HepG2 (cell line): ENCODE results near the gene MGAT1. TPM values are rescaled to one million over a fixed set of nuclear protein-coding genes. Genes with fewer than 3 reads are reported as not detected.

ENCODE experiments used
- GRHL1 ChIP-seq: sonication (generic); formaldehyde crosslinking; conservative IDR thresholded peaks from 2 replicates; pipeline ENCODE4 v1.8.0; 2022; ENCODE audit warnings: missing genetic modification reagents
- JUNB ChIP-seq: sonication (generic); formaldehyde crosslinking; IDR thresholded peaks from 2 replicates; pipeline ENCODE4 v1.8.0; 2022; ENCODE audit warnings: missing genetic modification reagents, mild to moderate bottlenecking, borderline replicate concordance
- KIAA2018 ChIP-seq: sonication (generic); formaldehyde crosslinking; IDR thresholded peaks from 2 replicates; pipeline ENCODE4 v1.5.0; 2020; ENCODE audit warnings: mild to moderate bottlenecking, missing genetic modification reagents, borderline replicate concordance
- MTERF4 ChIP-seq: sonication (generic); formaldehyde crosslinking; IDR thresholded peaks from 2 replicates; pipeline ENCODE4 v1.8.0; 2023; ENCODE audit warnings: mild to moderate bottlenecking, missing genetic modification reagents
- MXD1 ChIP-seq: sonication (generic); formaldehyde crosslinking; IDR thresholded peaks from 2 replicates; pipeline ENCODE4 v1.4.0; 2020; ENCODE audit warnings: mild to moderate bottlenecking, missing genetic modification reagents
- MYPOP ChIP-seq: sonication (generic); formaldehyde crosslinking; IDR thresholded peaks from 2 replicates; pipeline ENCODE4 v1.8.1; 2023; ENCODE audit warnings: mild to moderate bottlenecking, moderate library complexity, missing genetic modification reagents
- NFIB ChIP-seq: sonication (generic); formaldehyde crosslinking; IDR thresholded peaks from 2 replicates; pipeline ENCODE4 v1.9.0; 2021; ENCODE audit warnings: missing genetic modification reagents, mild to moderate bottlenecking, borderline replicate concordance
- PREB ChIP-seq: sonication (generic); formaldehyde crosslinking; IDR thresholded peaks from 2 replicates; pipeline ENCODE4 v1.4.0; 2020; ENCODE audit warnings: missing genetic modification reagents
- SOX13 ChIP-seq, 3 experiments: fragments of 450-650 bp in 1 of 3; sonication (generic) in 1 of 3; formaldehyde crosslinking in 1 of 3; IDR thresholded peaks in 2 of 3; conservative IDR thresholded peaks in 1 of 3; 2 replicates each; pipeline versions ENCODE4 v1.5.0 to v1.6.1; 2016 to 2020; ENCODE audit warnings: antibody characterized with exemption in 1 of 3, mild to moderate bottlenecking in 1 of 3, missing compliant biosample characterization in 1 of 3, missing genetic modification reagents in 1 of 3, moderate library complexity in 1 of 3
- TBL1XR1 ChIP-seq: fragments of 150-350 bp; IDR thresholded peaks from 2 replicates; pipeline ENCODE4 v1.6.1; 2014; ENCODE audit warnings: borderline replicate concordance, low read length; ENCODE audit not compliant: partially characterized antibody
- XBP1 ChIP-seq: sonication (generic); formaldehyde crosslinking; IDR thresholded peaks from 2 replicates; pipeline ENCODE4 v1.5.0; 2020; ENCODE audit warnings: missing genetic modification reagents
- ZBTB21 ChIP-seq: sonication (generic); formaldehyde crosslinking; IDR thresholded peaks from 2 replicates; pipeline ENCODE4 v1.4.0; 2020; ENCODE audit warnings: missing genetic modification reagents
- ZNF510 ChIP-seq: sonication (generic); formaldehyde crosslinking; IDR thresholded peaks from 2 replicates; pipeline ENCODE4 v1.4.0; 2020; ENCODE audit warnings: low read depth, mild to moderate bottlenecking, missing genetic modification reagents
- polyA plus RNA-seq, 8 experiments: library from polyadenylated mRNA; depleted of rRNA in 3 of 8; stranded (reverse) in 7 of 8; unstranded in 1 of 8; fragments of >200 nt; fragmentation: Illumina TruSeq in 4 of 8; extraction: Trizol in 4 of 8; gene quantifications; 2 replicates each; pipeline versions ENCODE4 v1.2.1 to v1.2.3, GENCODE V29; 2011 to 2016; ENCODE audit warnings: low read depth in 4 of 8, missing spikeins in 1 of 8, mixed read lengths in 1 of 8; ENCODE audit not compliant: insufficient read depth in 1 of 8
- total RNA-seq, 5 experiments: library from RNA; depleted of rRNA; stranded (reverse); fragments of >200 nt; fragmentation: Illumina TruSeq; extraction: Trizol; gene quantifications; 2 replicates each; pipeline ENCODE4 v1.2.3, GENCODE V29; 2016; ENCODE audit warnings: low read depth in 1 of 5

The MGAT1 gene
- total and polyA plus RNA-seq, 2 of the 13 experiments (the other 11 are each of a cell fraction or from before 2014, with no cell fraction given) = 50.1 to 55.3 TPM

GRCh38 chr5:180810210-180810958 lies 7.8 kb upstream of the MGAT1 start (continued):
- TF ChIP-seq SOX13 (IDR thresholded peaks at IDR 0.05) (no peak), SOX13 (CRISPR knock-in tag; conservative IDR thresholded peaks at IDR 0.05 in 1 of 2, IDR thresholded peaks at IDR 0.05 in 1 of 2) (no peak), MYPOP (CRISPR knock-in tag) (no peak), TBL1XR1 (no peak), ZNF510 (CRISPR knock-in tag) (peak; percentile 90), NFIB (no peak), JUNB (CRISPR knock-in tag) (no peak), GRHL1 (no peak), MTERF4 (peak; percentile 6; the same call in 1 of the 2 replicates), PREB (CRISPR knock-in tag) (no peak), ZBTB21 (CRISPR knock-in tag) (no peak), KIAA2018 (no peak), MXD1 (CRISPR knock-in tag) (peak; percentile 90), XBP1 (CRISPR knock-in tag) (0 out of 2 replicates have a peak, but pooled peaks have one; percentile 18)
